Measurements from ENCODE around the gene GDF10.

GRCh38 chr10:47361293-47361692 is 61.3 kb downstream of the GDF10 start:
- no peak for TF ChIP-seq TAF1 (IDR thresholded peaks at IDR 0.05; ENCODE audit: borderline replicate concordance, low read depth, low read length)
- peak; percentile 80 for TF ChIP-seq CTCF (IDR thresholded peaks at IDR 0.05)
- TF ChIP-seq EZH2phosphoT487 (IDR thresholded peaks at IDR 0.05; ENCODE audit: borderline replicate concordance, low read depth): no peak
